GM18499 (cell line): ENCODE results near the gene NR1D1.

Experiments
- ATAC-seq: cut with Tn5 transposase; IDR thresholded peaks from one replicate; pipeline ENCODE4 v1.9.1; 2021; ENCODE audit warnings: moderate number of reproducible peaks; ENCODE audit not compliant: insufficient read depth, unreplicated experiment

NR1D1 gene

GRCh38 chr17:40064971-40065768 is 35.2 kb downstream of the NR1D1 start:
- ATAC-seq: no peak

DNA sequence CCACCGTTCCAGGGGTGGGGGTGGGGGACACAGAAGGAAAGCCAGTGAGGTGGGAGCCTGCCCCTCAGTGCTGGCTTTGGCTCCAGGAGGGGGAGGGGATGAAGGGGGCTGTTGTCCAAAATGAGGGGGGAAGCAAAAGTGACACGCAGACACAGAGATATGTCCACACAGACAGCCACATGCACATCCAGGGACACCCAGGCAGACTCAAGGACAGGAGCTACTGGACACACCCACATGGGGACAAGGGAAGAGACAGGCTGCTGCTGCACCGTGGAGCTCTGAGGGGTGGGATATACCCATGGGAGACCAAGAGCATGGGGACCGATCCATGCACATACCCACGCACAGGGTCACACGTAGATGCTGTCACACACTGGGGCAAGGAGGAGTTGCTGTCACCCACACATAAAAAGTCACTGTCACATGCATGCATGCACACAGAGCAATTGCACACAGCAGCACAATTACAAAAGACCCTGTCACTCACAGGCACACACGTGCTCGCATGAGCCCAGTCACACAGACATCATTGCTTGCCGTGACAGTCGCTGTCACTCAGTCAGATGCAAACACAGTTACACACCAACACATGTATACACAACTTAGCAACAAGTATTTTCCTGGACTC is 36.4 kb downstream of the NR1D1 start:
- ATAC-seq: no peak

GRCh38 chr17:40063187-40063771 is 37.1 kb downstream of the NR1D1 start:
- ATAC-seq: no peak

DNA sequence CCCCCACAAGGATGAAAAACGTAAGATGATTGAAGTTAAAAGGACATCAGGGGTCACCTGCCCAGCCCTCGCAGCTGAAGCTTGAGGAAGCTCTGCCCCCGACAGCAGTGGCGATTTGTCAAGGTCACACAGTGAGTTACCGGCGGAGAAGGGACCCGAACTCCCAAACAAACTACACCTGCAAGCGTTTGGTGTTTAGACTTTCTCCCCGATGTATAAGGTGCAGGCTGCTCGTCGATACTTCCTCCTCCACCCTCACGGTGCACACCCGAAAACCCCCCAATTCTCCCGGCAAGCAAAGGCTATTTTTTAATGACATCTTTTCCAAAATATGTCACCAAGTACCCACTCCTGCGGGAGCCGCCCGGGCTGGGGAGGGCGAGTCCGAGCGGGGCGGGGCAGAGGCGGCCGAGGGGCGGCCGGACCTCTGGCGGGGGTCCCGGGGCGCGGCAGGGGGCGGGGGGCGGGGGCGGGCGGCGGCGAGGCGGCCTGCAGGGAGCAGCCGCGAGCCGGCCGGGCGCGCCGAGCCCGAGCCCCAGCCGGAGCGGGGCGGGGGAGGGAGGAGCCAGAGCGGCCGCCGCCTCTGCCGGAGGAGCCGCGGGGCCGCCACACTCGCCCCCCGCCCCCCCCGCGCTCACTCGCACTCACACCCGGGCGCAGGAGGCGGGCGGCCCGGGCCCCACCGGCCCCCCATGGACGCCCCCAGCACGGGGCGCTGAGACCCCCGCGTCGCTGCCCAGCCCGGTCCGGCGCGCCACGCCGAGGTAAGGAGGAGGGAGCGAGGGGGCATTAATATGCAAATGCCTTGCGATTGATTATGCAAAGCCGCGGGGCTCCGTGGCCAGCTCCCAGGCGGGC is 37.8 kb downstream of the NR1D1 start, which contains the start of gene THRA:
TSS of gene THRA (plus strand) at position 637 of the 858 bp plus-strand sequence. CDS start 11,524 bp downstream, outside the sequence.
- ATAC-seq: no peak

DNA sequence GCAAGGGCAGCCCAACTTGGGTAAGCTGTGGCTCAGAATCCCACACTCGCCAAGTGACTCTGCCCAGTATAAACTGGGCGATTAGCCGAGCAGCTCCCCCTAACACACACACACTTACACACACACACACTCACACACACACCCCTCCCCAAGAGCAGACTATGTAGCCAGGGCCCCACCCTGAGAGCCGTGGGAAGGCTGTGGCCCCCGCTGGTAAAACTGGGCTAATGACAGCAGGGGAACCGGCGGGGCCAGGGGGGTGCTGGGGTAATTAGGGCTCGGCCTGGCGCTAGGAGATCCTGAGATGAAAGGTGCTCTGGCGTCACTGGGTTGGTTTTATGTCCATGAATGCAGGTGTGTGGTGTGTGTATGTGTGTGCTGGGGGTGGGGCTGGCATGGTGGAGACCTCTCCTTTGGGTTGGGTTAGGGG is 38.8 kb downstream of the NR1D1 start:
- no peak for ATAC-seq

- ATAC-seq: no peak
Measured at GRCh38 chr17:40060887-40061608, 39.3 kb downstream of the NR1D1 start.

GRCh38 chr17:40059729-40060475 is 40.5 kb downstream of the NR1D1 start:
- ATAC-seq: no peak

GRCh38 chr17:40058865-40059264 is 41.5 kb downstream of the NR1D1 start:
- ATAC-seq: no peak

- ATAC-seq: no peak
Measured at GRCh38 chr17:40058186-40058784, 42.1 kb downstream of the NR1D1 start.

GRCh38 chr17:40056379-40057015 is 43.9 kb downstream of the NR1D1 start:
- ATAC-seq: no peak
